HCT116 (cell line): ENCODE measurements around the gene SNUPN. TPM values are rescaled to one million over a fixed set of nuclear protein-coding genes. Genes with fewer than 3 reads are reported as not detected.
"Not testable (repeated sequence)": the region's sequence is repeated elsewhere in the genome, so short reads cannot be mapped to it uniquely, and the experiment has no call there.

Source experiments
- ATAC-seq: fragments of 200-7000 bp; cut with Tn5 transposase; 2 replicates; pipeline ENCODE4 v1.9.1; 2020; ENCODE audit warnings: mild to moderate bottlenecking, moderate library complexity
- BruUV-seq: library from RNA; stranded (reverse); fragments of 400-500 nt; replicated peaks from 2 replicates; lab custom pipeline; 2021; lab: Mats Ljungman, UMichigan
- CTCF ChIA-PET: fragments of 300-600 bp; sonication (Branson Sonifier 250); formaldehyde crosslinking; loops from one replicate; lab custom pipeline; 2021; ENCODE audit warnings: antibody characterized with exemption; lab: Charles Lee
- POLR2A ChIA-PET: fragments of 300-600, 350-600 bp; sonication (Branson Sonifier 250); formaldehyde crosslinking; loops from one replicate; lab custom pipeline; 2021; ENCODE audit warnings: antibody characterized with exemption; lab: Charles Lee
- RAD21 ChIA-PET, 2 experiments: fragments of 300-600 bp; sonication (Branson Sonifier 250); formaldehyde crosslinking; loops; one replicate each; lab custom pipeline; 2023; ENCODE audit warnings: low total read pairs in 2 of 2; ENCODE audit not compliant: uncharacterized antibody in 2 of 2, unreplicated experiment in 2 of 2, low non-redundant PET in 1 of 2; lab: Charles Lee
- DNase-seq: peaks from one replicate; pipeline ENCODE4 v3.0.0-alpha.2; 2010; ENCODE audit warnings: low read depth, low spot score
- H2AFZ ChIP-seq: fragments of 200-600 bp; shearing (Covaris generic), sonication (generic); 2 replicates; pipeline ENCODE4 v1.6.1; 2017; ENCODE audit warnings: low read depth, mixed run types, mixed read lengths, antibody characterized with exemption, low read length; ENCODE audit not compliant: poor library complexity, severe bottlenecking
- H3K27ac ChIP-seq: 2 replicates; pipeline ENCODE4 v1.5.1; 2012; ENCODE audit warnings: low read depth, low read length
- H3K27me3 ChIP-seq: fragments of 200-600 bp; sonication (generic); 2 replicates; pipeline ENCODE4 v1.6.1; 2016; ENCODE audit warnings: mixed run types, low read length, mixed read lengths; ENCODE audit not compliant: insufficient read depth
- H3K36me3 ChIP-seq, 2 experiments: fragments of 200-500 bp in 1 of 2; fragments of 200-600 bp in 1 of 2; sonication (Bioruptor generic) in 1 of 2; sonication (generic) in 1 of 2; 2 replicates each; pipeline versions ENCODE4 v1.5.1 to v1.6.1; 2014 to 2016; ENCODE audit warnings: low read length in 2 of 2, inconsistent platforms in 1 of 2, mixed read lengths in 1 of 2, mixed run types in 1 of 2; ENCODE audit not compliant: insufficient read depth in 2 of 2, control insufficient read depth in 1 of 2
- H3K4me1 ChIP-seq, 2 experiments: fragments of 200-600 bp in 1 of 2; sonication (generic) in 1 of 2; 2 replicates each; pipeline versions ENCODE4 v1.5.1 to v1.6.1; 2012 to 2017; ENCODE audit warnings: low read length in 2 of 2, inconsistent platforms in 1 of 2, mild to moderate bottlenecking in 1 of 2, mixed read lengths in 1 of 2, mixed run types in 1 of 2, moderate library complexity in 1 of 2; ENCODE audit not compliant: insufficient read depth in 2 of 2, control insufficient read depth in 1 of 2
- H3K4me2 ChIP-seq: fragments of 200-600 bp; sonication (generic); 2 replicates; pipeline ENCODE4 v1.6.1; 2017; ENCODE audit warnings: mixed run types, low read length, mixed read lengths
- H3K4me3 ChIP-seq, 2 experiments: fragments of 200-600 bp in 1 of 2; sonication (generic) in 1 of 2; replicated peaks in 1 of 2; 2 replicates each; pipeline ENCODE4 v1.5.1; 2011 to 2016; ENCODE audit warnings: low read length in 2 of 2, control low read depth in 1 of 2, low read depth in 1 of 2, mild to moderate bottlenecking in 1 of 2, mixed read lengths in 1 of 2, mixed run types in 1 of 2
- H3K79me2 ChIP-seq: fragments of 200-600 bp; sonication (generic); 2 replicates; pipeline ENCODE4 v1.6.1; 2017; ENCODE audit warnings: mild to moderate bottlenecking, mixed run types, low read length, moderate library complexity, mixed read lengths; ENCODE audit not compliant: insufficient read depth
- H3K9ac ChIP-seq: fragments of 200-600 bp; sonication (generic); 2 replicates; pipeline ENCODE4 v1.6.1; 2016; ENCODE audit warnings: low read length, mixed read lengths
- H3K9me2 ChIP-seq: fragments of 200-600 bp; sonication (generic), shearing (Covaris generic); 2 replicates; pipeline ENCODE4 v1.6.1; 2017; ENCODE audit warnings: mixed run types, mild to moderate bottlenecking, moderate library complexity; ENCODE audit not compliant: insufficient read depth
- H3K9me3 ChIP-seq, 2 experiments: fragments of 200-500 bp in 1 of 2; fragments of 200-600 bp in 1 of 2; sonication (Bioruptor generic) in 1 of 2; sonication (generic) in 1 of 2; 2 replicates each; pipeline ENCODE4 v1.6.1; 2014 to 2017; ENCODE audit warnings: low read length in 2 of 2, mixed read lengths in 2 of 2, inconsistent platforms in 1 of 2, low read depth in 1 of 2, mild to moderate bottlenecking in 1 of 2, mixed run types in 1 of 2, moderate library complexity in 1 of 2; ENCODE audit not compliant: control insufficient read depth in 1 of 2, insufficient read depth in 1 of 2
- H4K20me1 ChIP-seq: fragments of 200-600 bp; sonication (generic), shearing (Covaris generic); 2 replicates; pipeline ENCODE4 v1.6.1; 2017; ENCODE audit warnings: mixed run types, mild to moderate bottlenecking, moderate library complexity; ENCODE audit not compliant: insufficient read depth
- CBX3 ChIP-seq: IDR thresholded peaks from 2 replicates; pipeline ENCODE4 v1.6.1; 2012; ENCODE audit warnings: low read depth
- CTCF ChIP-seq, 3 experiments: fragments of 200-600 bp in 1 of 3; sonication (generic) in 1 of 3; IDR thresholded peaks in 2 of 3; conservative IDR thresholded peaks in 1 of 3; 2 replicates each; pipeline ENCODE4 v1.5.1; 2012 to 2017; ENCODE audit warnings: low read depth in 2 of 3, low read length in 2 of 3, antibody characterized with exemption in 1 of 3, borderline replicate concordance in 1 of 3, control low read depth in 1 of 3, mild to moderate bottlenecking in 1 of 3, mixed read lengths in 1 of 3, mixed run types in 1 of 3, moderate library complexity in 1 of 3; ENCODE audit not compliant: insufficient read depth in 1 of 3
- EGR1 ChIP-seq: IDR thresholded peaks from 2 replicates; pipeline ENCODE4 v1.6.1; 2012; ENCODE audit warnings: low read depth
- ELF1 ChIP-seq: IDR thresholded peaks from 2 replicates; pipeline ENCODE4 v1.6.1; 2012; ENCODE audit warnings: low read depth, borderline replicate concordance
- EZH2 ChIP-seq: fragments of 200-600 bp; sonication (generic); IDR thresholded peaks from 2 replicates; pipeline ENCODE4 v1.6.1; 2017; ENCODE audit warnings: antibody characterized with exemption, mixed run types
- FOSL1 ChIP-seq: IDR thresholded peaks from 2 replicates; pipeline ENCODE4 v1.6.1; 2012; ENCODE audit warnings: low read depth
- SIN3A ChIP-seq: IDR thresholded peaks from 2 replicates; pipeline ENCODE4 v1.6.1; 2012; ENCODE audit warnings: low read depth
- SP1 ChIP-seq: IDR thresholded peaks from 2 replicates; pipeline ENCODE4 v1.6.1; 2012; ENCODE audit warnings: low read depth
- SRF ChIP-seq: IDR thresholded peaks from 2 replicates; pipeline ENCODE4 v1.6.1; 2012; ENCODE audit warnings: low read depth
- YY1 ChIP-seq: IDR thresholded peaks from 2 replicates; pipeline ENCODE4 v1.6.1; 2011; ENCODE audit warnings: low read length, low read depth, moderate library complexity, mild to moderate bottlenecking; ENCODE audit not compliant: insufficient replicate concordance; ENCODE audit errors: extremely low read depth
- ZBTB33 ChIP-seq: IDR thresholded peaks from 2 replicates; pipeline ENCODE4 v1.6.1; 2011; ENCODE audit warnings: mild to moderate bottlenecking, low read length, moderate library complexity; ENCODE audit not compliant: insufficient replicate concordance; ENCODE audit errors: extremely low read depth
- ZFX ChIP-seq: fragments of 450-650 bp; IDR thresholded peaks from 2 replicates; pipeline ENCODE4 v1.6.1; 2017
- ZNF274 ChIP-seq: fragments of 200-500 bp; sonication (Bioruptor generic); IDR thresholded peaks from 2 replicates; pipeline ENCODE4 v1.6.1; 2014; ENCODE audit warnings: mild to moderate bottlenecking, low read depth, low read length, inconsistent platforms
- intact Hi-C: fragments of 100-400 bp; cut with micrococcal nuclease; formaldehyde crosslinking; loops from 2 replicates; pipeline ENCODE4 v1.10.0; 2022
- total RNA-seq: library from RNA; stranded (reverse); gene quantifications from one replicate; pipeline ENCODE4 v1.2.1, GENCODE V29; 2021; ENCODE audit not compliant: unreplicated experiment

SNUPN gene
- total RNA-seq, 1 experiment from 2014 or later, result 29.8 TPM

GRCh38 chr15:75558955-75559354 lies 66.6 kb downstream of the SNUPN start:
- H3K36me3 ChIP-seq, H3K79me2 ChIP-seq, ATAC-seq, H3K27me3 ChIP-seq, H3K9ac ChIP-seq, H3K4me1 ChIP-seq, POLR2A ChIA-PET, RAD21 ChIA-PET, DNase-seq, CTCF ChIA-PET, H3K4me3 ChIP-seq, H3K4me2 ChIP-seq, H3K9me3 ChIP-seq, H3K27ac ChIP-seq, BruUV-seq, H3K9me2 ChIP-seq, H2AFZ ChIP-seq, H4K20me1 ChIP-seq, intact Hi-C loops: not testable (repeated sequence)

- Histone ChIP-seq H3K4me2 (no peak overlapping the region), H3K9ac (no peak overlapping the region), H3K27me3 (no peaks in the 10 kb centered on the region), H3K27ac (no peak overlapping the region), H3K9me2 (no peaks in the 10 kb centered on the region), H3K9me3 (no peaks in the 10 kb centered on the region), H3K36me3 (no peaks in the 10 kb centered on the region), H3K4me3 (no peak overlapping the region), H3K4me1 (no peaks in the 10 kb centered on the region), H4K20me1 (no peaks in the 10 kb centered on the region), H2AFZ (no peak overlapping the region), H3K79me2 (0 out of 2 replicates have a peak, but pooled peaks cover 6% of the 10 kb centered on the region)
- intact Hi-C loops, result no loop called here
- CTCF ChIA-PET, result interaction anchor here (1.1 kb wide), 1 partner anchor 14 kb away, joined by 3 read pairs; no protein-coding TSS in a partner anchor
- no peak for DNase-seq
- POLR2A ChIA-PET, result no interaction called here
- no peak for ATAC-seq
- no TSS peak for BruUV-seq
- RAD21 ChIA-PET, result no interaction called here
- TF ChIP-seq ZBTB33 (no peak), SRF (no peak), FOSL1 (no peak), ELF1 (no peak), ZFX (no peak), SIN3A (no peak), CTCF (IDR thresholded peaks at IDR 0.05 in 2 of 3, conservative IDR thresholded peaks at IDR 0.05 in 1 of 3; ENCODE audit: borderline replicate concordance in 1 of 3, insufficient read depth in 1 of 3, low read depth in 2 of 3, low read length in 2 of 3) (no peak), SP1 (no peak), EZH2 (no peak), YY1 (no peak), CBX3 (no peak), EGR1 (no peak), ZNF274 (no peak)
Measured at GRCh38 chr15:75554717-75555116, 70.8 kb downstream of the SNUPN start.
